Measurements from ENCODE around the gene HLA-DMA.

- TF ChIP-seq CTCF (IDR thresholded peaks at IDR 0.05) (no peak), REST (IDR thresholded peaks at IDR 0.05; ENCODE audit: insufficient read depth in 1 of 2, low read depth in 2 of 2, low read length in 1 of 2) (no peak), POLR2AphosphoS5 (IDR thresholded peaks at IDR 0.05; ENCODE audit: low read depth, low read length) (no peak), TCF7L2 (IDR thresholded peaks at IDR 0.05; ENCODE audit: low read depth, low read length) (no peak), SIN3A (IDR thresholded peaks at IDR 0.05; ENCODE audit: borderline replicate concordance, insufficient read depth, low read depth, low read length) (no peak)
These were observed 23.6 kb upstream of the HLA-DMA start for GRCh38 chr6:32976334-32977069.
